ENCODE results near the gene PPP2R5C. TPM values are rescaled to one million over a fixed set of nuclear protein-coding genes. Genes with fewer than 3 reads are reported as not detected.

The PPP2R5C gene
- total and polyA plus RNA-seq, 2 of the 8 experiments (the other 6 are each of a cell fraction or from before 2014, with no cell fraction given) = 49.6 to 95.9 TPM

DNA sequence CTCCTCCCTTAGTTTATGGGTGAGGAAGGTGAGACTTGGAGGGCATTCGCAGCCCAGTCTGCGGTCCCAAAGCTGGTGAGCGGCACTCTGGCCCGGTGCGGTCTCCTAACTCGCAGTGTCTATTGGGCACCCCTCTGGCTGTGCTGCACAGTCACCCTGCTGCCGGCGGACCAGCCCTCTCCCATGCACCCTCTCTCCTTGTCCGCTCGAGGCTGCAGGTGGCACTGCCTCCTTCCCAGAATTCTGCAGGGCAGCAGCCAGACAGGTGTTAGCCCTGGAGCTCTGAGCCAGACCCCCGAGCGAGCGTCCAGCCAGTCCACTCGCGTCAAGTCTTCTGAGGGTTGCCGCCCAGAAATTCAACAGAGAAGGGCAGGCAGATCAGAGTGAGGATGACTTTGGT lies 146.1 kb downstream of the PPP2R5C start:
- H3K23ac ChIP-seq (ENCODE audit: insufficient read length) = no peak overlapping the region
- H3K4me1 ChIP-seq (replicated peaks in 1 of 4; ENCODE audit: control insufficient read depth in 3 of 4, insufficient read depth in 4 of 4, low read length in 3 of 4) = no peaks in the 10 kb centered on the region
- FAIRE-seq (no peak), DNase-seq (ENCODE audit: low read depth in 1 of 2, low spot score in 2 of 2) (no peak)
- no peak overlapping the region for H3K14ac ChIP-seq (ENCODE audit: insufficient read length)
- H3K27ac ChIP-seq (ENCODE audit: low read depth, low read length) = no peak overlapping the region
- H2BK120ac ChIP-seq (replicated peaks; ENCODE audit: low read depth, low read length) = no peak overlapping the region
- H3K27me3 ChIP-seq (replicated peaks in 1 of 4; ENCODE audit: control insufficient read depth in 3 of 4, extremely low read depth in 1 of 4, insufficient read depth in 3 of 4, low read length in 3 of 4) = no peaks in the 10 kb centered on the region; a peak in 1 of 7 replicates
- H2AFZ ChIP-seq (ENCODE audit: low read length) = no peak overlapping the region
- H4K91ac ChIP-seq (replicated peaks; ENCODE audit: insufficient read length, low read length) = no peak overlapping the region
- no peak overlapping the region for H3K4me2 ChIP-seq (ENCODE audit: insufficient read depth in 1 of 2, low read depth in 2 of 2, low read length in 2 of 2)
- no peak overlapping the region for H4K8ac ChIP-seq (ENCODE audit: extremely low read depth, insufficient read depth, low read length)
- ChIA-PET POLR2A (ENCODE audit: partially characterized antibody) (no interaction called here), CTCF (ENCODE audit: partially characterized antibody) (no interaction called here)
- H2BK12ac ChIP-seq (ENCODE audit: low read depth, low read length) = no peak overlapping the region
- H3K9me3 ChIP-seq (ENCODE audit: insufficient read depth in 2 of 2, low read depth in 1 of 2, low read length in 1 of 2) = no peaks in the 10 kb centered on the region
- no peak overlapping the region for H3K9ac ChIP-seq (replicated peaks in 1 of 4; ENCODE audit: extremely low read depth in 1 of 4, low read depth in 3 of 4, low read length in 3 of 4)
- peaks cover 0 to 33% (median 7%) of the 10 kb centered on the region in 4 experiments; a peak in 7 of 8 replicates for H3K36me3 ChIP-seq (ENCODE audit: control insufficient read depth in 2 of 4, insufficient read depth in 4 of 4, low read length in 3 of 4)
- no peaks in the 10 kb centered on the region for H3K79me2 ChIP-seq (ENCODE audit: control insufficient read depth in 1 of 2, insufficient read depth in 2 of 2, low read length in 2 of 2)
- H2BK5ac ChIP-seq (ENCODE audit: low read depth, low read length) = no peak overlapping the region
- H3K23me2 ChIP-seq (ENCODE audit: low read depth, low read length) = no peaks in the 10 kb centered on the region
- H3K4ac ChIP-seq (replicated peaks; ENCODE audit: insufficient read length, low read depth, low read length) = no peak overlapping the region
- no peak overlapping the region for H4K5ac ChIP-seq (ENCODE audit: insufficient read length, low read depth, low read length)
- WGBS, 2 experiments (ENCODE audit: extremely low coverage in 1 of 2, insufficient coverage in 1 of 2, insufficient read length in 1 of 2, insufficient replicate concordance in 2 of 2, low coverage in 1 of 2, low lambda C conversion rate in 2 of 2, missing lambda C conversion rate in 1 of 2) = 90% methylated on average over 12 of the region's 16 CpGs; no CpG with 5 or more reads in 1 of the 2 experiments
- no peak overlapping the region for H2BK20ac ChIP-seq (ENCODE audit: low read length)
- no peak overlapping the region for H3K4me3 ChIP-seq (ENCODE audit: extremely low read depth in 1 of 4, insufficient read depth in 2 of 4, low read depth in 3 of 4, low read length in 4 of 4)
- H3K56ac ChIP-seq (replicated peaks; ENCODE audit: insufficient read length, low read depth, low read length) = no peak overlapping the region
- H3K18ac ChIP-seq (ENCODE audit: extremely low read depth, low read length) = no peak overlapping the region
- H4K20me1 ChIP-seq (replicated peaks in 1 of 2; ENCODE audit: control insufficient read depth in 1 of 2, insufficient read depth in 2 of 2, low read length in 2 of 2) = peaks cover 0 to 4% of the 10 kb centered on the region in 2 experiments
- H3K79me1 ChIP-seq (ENCODE audit: low read depth, low read length) = no peaks in the 10 kb centered on the region
- no peak overlapping the region for H2BK15ac ChIP-seq (ENCODE audit: low read length)
- H2AK5ac ChIP-seq (ENCODE audit: low read depth, low read length) = no peak overlapping the region
- no peak for TF ChIP-seq USF2 (IDR thresholded peaks at IDR 0.05; ENCODE audit: low read length)
- TF ChIP-seq E2F6 (IDR thresholded peaks at IDR 0.05) = no peak
- no peak for TF ChIP-seq KDM1A (IDR thresholded peaks at IDR 0.05; ENCODE audit: borderline replicate concordance, low read length)
- TF ChIP-seq SP4 (IDR thresholded peaks at IDR 0.05; ENCODE audit: low read length) = no peak
- no peak for TF ChIP-seq TAF7 (optimal IDR thresholded peaks at IDR 0.05; ENCODE audit: borderline replicate concordance, low read depth, low read length)
- no peak for TF ChIP-seq SP1 (IDR thresholded peaks at IDR 0.05; ENCODE audit: low read depth, low read length)
- TF ChIP-seq BCL11A (IDR thresholded peaks at IDR 0.05; ENCODE audit: low read depth in 2 of 2, low read length in 2 of 2) = no peak
- TF ChIP-seq RNF2 (IDR thresholded peaks at IDR 0.05; ENCODE audit: borderline replicate concordance, low read depth, low read length, missing control alignments, poor library complexity, severe bottlenecking) = no peak
- no peak for TF ChIP-seq CBX8 (IDR thresholded peaks at IDR 0.05; ENCODE audit: borderline replicate concordance, low read depth, low read length)
- no peak for TF ChIP-seq EZH2 (IDR thresholded peaks at IDR 0.05; ENCODE audit: low read depth, low read length, severe bottlenecking)
- TF ChIP-seq TBP (IDR thresholded peaks at IDR 0.05; ENCODE audit: low read depth, low read length) = no peak
- TF ChIP-seq SAP30 (IDR thresholded peaks at IDR 0.05; ENCODE audit: insufficient read depth, insufficient replicate concordance, low read length) = no peak
